Measurements from ENCODE around the gene SHOX.
"Not testable (repeated sequence)": the region's sequence is repeated elsewhere in the genome, so short reads cannot be mapped to it uniquely, and the experiment has no call there.

Gene SHOX

DNA sequence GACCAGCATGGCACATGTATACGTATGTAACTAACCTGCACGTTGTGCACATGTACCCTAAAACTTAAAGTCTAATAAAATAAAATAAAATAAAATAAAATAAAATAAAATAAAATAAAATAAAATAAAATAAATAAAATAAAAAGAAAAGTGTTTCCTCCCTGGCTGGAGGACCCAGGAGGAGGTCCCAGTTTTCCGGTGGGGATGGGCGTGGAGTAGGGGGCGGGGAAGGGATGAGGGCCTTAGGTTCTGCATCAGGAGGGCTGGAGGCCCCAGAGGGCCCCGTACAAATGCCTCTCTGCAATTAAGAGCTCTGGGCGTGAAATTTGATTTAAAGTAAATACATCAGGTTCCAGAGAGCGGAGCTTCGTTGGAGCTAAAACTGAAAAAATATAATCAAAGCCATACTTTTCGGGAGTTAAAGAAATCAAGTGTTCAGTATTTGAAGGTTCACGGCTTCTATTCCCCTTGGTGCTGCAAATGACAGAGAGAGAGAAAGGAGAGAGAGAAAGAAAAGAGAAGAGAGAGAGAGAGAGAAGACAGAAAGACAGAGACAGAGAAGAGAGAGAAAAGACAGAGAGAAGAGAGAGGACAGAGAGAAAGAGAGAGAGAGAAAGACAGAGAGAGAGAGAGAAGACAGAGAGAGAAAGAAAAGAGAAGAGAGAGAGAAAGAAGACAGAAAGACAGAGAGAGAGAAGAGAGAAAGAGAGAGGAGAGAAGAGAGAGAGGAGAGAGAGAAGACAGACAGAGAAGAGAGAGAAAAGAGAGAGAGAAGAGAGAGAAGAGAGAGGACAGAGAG, 8.7 kb upstream of the SHOX start:
- DNase-seq (ENCODE audit: low spot score), result no peak

DNA sequence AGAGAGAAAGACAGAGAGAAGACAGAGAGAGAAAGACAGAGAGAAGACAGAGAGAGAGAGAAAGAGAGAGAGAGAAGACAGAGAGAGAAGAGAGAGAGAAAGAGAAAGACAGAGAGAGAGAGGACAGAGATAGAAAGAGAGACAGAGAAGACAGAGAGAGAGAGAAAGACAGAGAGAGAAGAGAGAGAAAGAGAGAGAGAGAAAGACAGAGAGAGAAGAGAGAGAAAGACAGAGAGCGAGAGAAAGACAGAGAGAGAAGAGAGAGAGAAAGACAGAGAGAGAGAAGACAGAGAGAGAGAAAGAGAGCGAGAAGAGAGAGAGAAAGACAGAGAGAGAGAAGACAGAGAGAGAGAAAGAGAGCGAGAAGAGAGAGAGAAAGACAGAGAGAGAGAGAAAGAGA, 7.8 kb upstream of the SHOX start:
- DNase-seq (ENCODE audit: low spot score), result not testable (repeated sequence)

DNA sequence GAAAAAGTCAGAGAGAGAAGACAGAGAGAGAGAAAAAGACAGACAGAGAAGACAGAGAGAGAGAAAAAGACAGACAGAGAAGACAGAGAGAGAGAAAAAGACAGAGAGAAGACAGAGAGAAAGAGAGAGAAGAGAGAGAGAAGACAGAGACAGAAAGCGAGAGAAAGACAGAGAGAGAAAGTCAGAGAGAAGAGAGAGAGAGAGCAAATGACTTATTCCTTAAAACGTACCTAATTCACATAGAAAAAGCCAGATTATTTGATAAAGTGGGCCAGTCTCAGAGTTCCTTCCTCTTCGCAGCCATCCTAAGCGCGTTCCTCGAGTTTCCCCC, 7.4 kb upstream of the SHOX start:
- no peak for DNase-seq (ENCODE audit: low spot score)

DNA sequence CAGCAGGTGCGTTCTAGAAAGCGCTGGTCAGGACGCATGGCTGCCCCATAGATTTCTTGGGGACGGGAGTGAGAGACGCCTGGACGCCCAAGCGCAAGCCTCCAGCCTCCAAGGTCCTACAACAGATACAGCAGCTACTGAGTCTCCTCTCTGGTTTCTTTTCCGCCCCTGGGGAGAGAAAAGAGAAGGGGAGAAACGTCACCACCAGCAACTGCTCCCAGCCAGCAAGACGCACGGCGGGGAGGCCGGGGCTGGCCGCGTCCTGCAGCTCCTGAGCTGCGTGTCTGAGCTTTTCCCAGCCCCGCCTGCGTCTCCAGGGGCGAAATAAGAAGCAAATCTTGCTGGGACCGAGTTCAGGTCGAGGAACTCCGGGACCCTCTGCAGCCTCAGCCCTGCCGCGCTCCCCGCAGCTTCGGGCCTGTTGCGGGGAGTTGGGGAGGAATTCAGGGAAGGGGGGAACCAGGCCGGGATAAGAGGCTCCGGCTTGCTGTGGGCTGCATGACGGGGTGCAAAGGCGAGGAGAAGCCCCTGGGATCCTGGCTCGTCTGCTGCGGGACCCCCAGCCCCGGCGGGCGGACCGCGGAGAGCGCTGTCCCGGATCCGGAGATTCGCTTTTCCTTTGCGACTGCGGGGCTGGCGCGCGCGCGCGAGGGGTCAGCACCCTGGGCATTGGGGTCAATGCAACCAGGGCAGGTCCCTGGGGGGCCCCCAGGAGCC, 6.8 kb upstream of the SHOX start:
- DNase-seq (ENCODE audit: low spot score), result no peak

DNA sequence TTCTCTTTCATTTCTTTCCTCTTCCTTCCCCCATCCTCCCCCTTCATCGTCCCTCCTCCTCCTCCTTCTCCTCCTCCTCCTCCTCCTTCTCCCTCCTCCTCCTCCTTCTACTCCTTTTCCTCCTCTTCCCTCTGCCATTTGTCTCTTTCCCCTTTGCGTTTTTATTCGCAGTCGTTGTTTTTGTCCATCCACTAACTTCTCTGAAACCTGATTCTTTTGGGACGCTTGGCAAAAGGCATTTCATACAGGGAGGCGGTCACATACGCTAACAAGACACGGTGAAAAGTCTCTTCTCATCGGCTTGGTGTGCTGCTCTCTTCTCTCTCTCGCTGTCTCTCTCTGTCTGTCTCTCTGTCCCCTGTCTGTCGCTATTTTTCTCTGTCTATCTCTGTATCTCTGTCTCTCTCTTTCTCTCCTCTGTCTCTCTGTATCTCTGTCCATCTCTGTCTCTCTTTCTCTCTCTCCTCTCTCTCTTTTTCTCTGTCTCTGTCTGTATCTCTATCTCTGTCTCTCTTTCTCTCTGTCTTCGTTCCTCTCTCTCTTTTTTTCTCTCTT, 5.4 kb upstream of the SHOX start:
- DNase-seq (ENCODE audit: low spot score), result no peak

DNA sequence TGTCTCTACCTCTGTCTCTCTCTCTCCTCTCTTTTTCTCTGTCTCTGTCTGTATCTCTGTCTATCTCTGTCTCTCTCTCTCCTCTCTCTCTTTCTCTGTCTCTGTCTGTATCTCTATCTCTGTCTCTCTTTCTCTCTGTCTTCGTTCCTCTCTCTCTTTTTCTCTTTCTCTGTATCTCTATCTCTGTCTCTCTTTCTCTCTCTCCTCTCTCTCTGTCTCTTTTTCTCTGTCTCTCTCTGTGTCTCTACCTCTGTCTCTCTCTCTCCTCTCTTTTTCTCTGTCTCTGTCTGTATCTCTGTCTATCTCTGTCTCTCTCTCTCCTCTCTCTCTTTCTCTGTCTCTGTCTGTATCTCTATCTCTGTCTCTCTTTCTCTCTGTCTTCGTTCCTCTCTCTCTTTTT, 4.5 kb upstream of the SHOX start:
- DNase-seq (ENCODE audit: low spot score), result not testable (repeated sequence)

DNA sequence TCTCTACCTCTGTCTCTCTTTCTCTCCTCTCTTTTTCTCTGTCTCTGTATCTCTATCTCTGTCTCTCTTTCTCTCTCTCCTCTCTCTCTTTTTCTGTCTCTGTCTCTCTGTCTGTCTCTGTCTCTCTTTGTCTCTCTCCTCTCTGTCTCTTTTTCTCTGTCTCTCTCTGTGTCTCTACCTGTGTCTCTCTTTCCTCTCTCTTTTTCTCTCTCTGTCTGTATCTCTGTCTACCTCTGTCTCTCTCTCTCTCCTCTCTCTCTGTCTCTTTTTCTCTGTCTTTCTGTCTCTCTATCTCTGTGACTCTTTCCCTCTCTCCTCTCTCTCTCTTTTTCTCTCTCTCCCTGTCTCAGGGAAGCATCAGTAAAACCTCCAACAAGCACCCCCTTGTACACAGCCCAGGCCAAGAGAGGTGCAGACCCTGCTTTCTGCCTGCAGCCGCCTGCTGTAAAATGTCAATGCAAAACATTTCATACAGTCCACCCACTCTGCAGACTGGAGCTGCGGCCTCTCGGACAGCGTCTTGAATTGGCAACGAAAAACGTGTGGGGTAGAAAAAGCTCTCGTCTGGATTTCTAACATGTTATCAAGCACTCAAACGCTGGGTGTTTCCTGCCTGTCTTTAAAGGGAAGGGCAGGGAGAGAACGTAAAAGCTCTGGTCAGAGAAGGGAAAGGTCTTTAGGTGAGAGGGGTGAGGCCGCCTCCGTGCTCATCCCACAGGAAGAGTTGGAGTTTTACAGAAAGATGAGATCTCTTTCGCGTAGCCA, 3.7 kb upstream of the SHOX start:
- no peak for DNase-seq (ENCODE audit: low spot score)

DNA sequence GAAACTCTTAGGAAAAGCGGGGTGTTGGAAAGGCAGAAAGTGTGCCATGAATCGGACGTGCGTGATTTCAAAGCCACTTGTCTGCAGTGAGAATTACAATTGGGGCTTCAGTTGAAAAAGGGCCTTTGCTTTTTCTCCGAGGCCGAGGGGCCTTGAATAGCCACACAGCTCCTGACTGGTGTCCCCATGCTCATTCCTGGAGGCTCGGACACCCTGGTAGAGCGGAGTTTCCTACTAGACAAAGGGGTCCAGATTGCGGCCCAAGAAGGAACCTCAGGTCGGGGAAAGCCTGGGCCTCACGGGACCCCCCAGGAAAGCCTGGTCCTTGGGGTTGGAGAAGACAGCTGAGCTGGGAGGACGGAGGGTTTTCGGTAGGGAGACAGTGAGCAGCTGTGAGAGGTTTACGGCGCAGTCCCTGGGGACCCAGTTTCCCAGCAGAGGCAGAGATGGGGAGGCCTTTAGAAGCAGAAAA, 3.0 kb upstream of the SHOX start:
- no peak for DNase-seq (ENCODE audit: low spot score)

DNA sequence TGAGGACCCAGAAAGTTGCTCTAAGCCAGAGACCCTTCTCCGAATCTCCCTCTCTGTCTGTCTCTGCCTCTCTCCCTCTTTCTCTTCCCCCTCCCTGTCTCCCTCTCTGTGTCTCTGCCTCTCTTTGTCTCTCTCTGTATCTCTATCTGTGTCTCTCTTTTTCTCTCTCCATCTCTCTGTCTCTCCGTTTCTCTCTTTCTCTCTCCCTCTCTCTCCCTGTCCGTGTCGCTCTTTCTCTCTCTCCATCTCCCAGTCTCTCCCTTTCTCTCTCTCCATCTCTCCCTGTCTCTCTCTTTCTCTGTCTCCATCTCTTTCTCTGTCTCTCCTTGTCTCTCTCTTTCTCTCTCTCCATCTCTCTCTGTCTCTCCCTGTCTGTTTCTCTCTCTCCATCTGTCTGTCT, 2.6 kb upstream of the SHOX start:
- no peak for DNase-seq (ENCODE audit: low spot score)

DNA sequence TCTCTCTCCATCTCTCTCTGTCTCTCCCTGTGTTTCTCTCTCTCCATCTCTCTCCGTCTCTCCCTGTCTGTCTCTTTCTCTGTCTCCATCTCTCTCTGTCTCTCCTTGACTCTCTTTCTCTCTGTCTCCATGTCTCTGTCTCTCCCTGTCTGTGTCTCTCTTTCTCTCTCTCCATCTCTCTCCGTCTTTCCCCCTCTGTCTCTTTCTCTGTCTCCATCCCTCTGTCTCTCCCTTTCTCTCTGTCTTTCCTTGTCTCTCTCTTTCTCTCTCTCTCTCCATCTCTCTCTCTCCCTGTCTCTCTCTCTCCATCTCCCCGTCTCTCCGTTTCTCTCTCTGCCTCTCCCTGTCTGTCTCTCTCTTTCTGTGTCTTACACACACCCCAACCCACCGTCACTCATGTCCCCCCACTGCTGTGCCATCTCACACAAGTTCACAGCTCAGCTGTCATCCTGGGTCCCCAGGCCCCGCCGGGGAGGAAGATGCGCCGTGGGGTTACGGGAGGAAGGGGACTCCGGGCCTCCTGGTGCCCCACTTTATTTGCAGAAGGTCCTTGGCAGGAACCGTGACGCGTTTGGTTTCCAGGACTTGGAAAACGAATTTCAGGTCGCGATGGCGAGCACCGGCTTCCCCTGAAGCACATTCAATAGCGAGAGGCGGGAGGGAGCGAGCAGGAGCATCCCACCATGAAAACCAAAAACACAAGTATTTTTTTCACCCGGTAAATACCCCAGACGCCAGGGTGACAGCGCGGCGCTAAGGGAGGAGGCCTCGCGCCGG, 1.2 kb upstream of the SHOX start:
- DNase-seq (ENCODE audit: low spot score), result no peak

DNA sequence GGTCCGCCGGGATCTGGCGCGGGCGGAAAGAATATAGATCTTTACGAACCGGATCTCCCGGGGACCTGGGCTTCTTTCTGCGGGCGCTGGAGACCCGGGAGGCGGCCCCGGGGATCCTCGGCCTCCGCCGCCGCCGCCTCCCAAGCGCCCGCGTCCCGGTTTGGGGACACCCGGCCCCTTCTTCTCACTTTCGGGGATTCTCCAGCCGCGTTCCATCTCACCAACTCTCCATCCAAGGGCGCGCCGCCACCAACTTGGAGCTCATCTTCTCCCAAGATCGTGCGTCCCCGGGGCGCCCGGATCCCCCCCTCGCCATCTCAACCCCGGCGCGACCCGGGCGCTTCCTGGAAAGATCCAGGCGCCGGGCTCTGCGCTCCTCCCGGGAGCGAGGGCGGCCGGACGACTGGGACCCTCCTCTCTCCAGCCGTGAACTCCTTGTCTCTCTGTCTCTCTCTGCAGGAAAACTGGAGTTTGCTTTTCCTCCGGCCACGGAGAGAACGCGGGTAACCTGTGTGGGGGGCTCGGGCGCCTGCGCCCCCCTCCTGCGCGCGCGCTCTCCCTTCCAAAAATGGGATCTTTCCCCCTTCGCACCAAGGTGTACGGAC, 482 bp upstream of the SHOX start:
- DNase-seq (ENCODE audit: low spot score), result no peak

DNA sequence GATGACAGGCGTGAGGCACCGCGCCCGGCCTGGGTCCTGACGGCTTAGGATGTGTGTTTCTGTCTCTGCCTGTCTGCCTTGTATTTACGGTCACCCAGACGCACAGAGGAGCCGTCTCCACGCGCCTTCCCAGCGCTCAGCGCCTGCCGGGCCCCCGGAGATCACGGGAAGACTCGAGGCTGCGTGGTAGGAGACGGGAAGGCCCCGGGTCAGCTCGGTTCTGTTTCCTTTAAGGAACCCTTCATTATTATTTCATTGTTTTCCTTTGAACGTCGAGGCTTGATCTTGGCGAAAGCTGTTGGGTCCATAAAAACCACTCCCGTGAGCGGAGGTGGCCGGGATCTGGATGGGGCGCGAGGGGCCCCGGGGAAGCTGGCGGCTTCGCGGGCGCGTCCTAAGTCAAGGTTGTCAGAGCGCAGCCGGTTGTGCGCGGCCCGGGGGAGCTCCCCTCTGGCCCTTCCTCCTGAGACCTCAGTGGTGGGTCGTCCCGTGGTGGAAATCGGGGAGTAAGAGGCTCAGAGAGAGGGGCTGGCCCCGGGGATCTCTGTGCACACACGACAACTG, 1.3 kb downstream of the SHOX start:
- no peak for DNase-seq (ENCODE audit: low spot score)

DNA sequence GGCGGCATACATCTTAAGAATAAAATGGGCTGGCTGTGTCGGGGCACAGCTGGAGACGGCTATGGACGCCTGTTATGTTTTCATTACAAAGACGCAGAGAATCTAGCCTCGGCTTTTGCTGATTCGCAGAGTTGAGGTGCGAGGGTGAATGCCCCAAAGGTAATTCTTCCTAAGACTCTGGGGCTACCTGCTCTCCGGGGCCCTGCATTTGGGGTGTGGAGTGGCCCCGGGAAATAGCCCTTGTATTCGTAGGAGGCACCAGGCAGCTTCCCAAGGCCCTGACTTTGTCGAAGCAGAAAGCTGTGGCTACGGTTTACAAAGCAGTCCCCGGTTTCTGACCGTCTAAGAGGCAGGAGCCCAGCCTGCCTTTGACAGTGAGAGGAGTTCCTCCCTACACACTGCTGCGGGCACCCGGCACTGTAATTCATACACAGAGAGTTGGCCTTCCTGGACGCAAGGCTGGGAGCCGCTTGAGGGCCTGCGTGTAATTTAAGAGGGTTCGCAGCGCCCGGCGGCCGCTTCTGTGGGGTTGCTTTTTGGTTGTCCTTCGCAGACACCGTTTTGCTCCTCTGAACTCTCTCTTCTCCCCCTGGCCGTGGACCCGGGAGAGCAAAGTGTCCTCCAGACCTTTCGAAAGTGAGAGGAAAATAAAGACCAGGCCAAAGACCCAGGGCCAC, 1.9 kb downstream of the SHOX start:
- no peak for DNase-seq (ENCODE audit: low spot score)

DNA sequence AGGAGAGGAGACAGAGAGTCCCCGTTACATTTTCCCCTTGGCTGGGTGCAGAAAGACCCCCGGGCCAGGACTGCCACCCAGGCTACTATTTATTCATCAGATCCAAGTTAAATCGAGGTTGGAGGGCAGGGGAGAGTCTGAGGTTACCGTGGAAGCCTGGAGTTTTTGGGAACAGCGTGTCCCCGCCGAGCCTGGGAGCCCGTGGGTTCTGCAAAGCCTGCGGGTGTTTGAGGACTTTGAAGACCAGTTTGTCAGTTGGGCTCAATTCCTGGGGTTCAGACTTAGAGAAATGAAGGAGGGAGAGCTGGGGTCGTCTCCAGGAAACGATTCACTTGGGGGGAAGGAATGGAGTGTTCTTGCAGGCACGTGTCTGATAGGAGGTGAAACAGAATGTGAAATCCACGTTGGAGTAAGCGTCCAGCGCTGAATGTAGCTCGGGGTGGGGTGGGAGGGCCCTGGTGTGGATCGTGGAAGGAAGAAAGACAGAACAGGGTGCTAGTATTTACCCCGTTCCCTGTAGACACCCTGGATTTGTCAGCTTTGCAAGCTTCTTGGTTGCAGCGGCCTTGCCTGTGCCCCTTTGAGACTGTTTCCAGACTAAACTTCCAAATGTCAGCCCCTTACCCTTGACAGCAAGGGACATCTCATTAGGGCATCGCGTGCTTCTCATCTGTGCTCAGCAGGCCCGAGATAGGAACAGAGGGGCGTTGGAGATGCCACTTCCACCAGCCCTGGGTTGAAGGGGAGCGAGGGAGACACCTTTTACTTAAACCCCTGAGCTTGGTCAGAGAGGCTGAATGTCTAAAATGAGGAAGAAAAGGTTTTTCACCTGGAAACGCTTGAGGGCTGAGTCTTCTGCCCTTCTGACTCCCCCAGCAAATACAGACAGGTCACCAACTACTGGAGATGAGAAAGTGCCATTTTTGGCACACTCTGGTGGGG, 2.7 kb downstream of the SHOX start:
- no peak for DNase-seq (ENCODE audit: low spot score)

DNA sequence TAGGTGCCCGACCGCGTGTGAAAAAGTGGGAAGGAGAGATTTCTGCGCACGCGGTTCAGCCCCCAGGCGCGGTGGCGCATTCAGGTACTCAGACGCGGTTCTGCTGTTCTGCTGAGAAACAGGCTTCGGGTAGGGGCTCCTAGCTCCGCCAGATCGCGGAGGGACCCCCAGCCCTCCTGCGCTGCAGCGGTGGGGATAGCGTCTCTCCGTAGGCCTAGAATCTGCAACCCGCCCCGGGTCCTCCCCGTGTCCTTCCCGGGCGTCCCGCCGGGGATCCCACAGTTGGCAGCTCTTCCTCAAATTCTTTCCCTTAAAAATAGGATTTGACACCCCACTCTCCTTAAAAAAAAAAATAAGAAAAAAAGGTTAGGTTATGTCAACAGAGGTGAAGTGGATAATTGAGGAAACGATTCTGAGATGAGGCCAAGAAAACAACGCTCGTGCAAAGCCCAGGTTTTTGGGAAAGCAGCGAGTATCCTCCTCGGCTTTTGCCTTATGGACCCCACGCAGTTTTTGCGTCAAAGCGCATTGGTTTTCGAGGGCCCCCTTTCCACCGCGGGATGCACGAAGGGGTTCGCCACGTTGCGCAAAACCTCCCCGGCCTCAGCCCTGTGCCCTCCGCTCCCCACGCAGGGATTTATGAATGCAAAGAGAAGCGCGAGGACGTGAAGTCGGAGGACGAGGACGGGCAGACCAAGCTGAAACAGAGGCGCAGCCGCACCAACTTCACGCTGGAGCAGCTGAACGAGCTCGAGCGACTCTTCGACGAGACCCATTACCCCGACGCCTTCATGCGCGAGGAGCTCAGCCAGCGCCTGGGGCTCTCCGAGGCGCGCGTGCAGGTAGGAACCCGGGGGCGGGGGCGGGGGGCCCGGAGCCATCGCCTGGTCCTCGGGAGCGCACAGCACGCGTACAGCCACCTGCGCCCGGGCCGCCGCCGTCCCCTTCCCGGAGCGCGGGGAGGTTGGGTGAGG, 3.7 kb downstream of the SHOX start:
- no peak for DNase-seq (ENCODE audit: low spot score)

DNA sequence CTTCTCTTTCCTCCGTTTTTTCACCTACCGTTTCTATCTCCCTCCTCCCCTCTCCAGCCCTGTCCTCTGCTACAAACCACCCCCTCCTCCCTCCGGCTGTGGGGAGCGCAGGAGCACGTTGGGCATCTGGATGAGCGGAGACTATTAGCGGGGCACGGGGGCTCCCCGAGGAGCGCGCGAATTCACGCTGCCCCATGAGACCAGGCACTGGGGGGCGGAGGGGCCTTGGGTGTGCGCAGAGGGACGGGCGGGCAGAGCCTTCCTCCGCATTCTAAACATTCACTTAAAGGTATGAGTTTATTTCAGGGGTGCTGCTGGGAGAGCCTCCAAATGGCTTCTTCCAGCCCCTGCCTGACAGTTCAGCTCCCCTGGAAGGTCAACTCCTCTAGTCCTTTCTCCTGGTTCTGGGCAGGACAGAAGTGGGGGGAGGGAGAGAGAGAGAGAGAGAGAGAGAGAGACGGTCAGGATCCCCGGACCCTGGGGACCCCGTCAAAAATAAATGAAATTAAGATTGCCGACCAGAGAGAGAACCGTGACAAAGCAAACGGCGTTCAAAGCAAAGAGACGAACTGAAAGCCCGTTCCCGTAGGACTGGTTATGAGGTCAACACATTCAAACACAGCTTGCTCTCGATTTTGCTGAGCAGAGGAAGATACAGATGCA, 5.0 kb downstream of the SHOX start:
- no peak for DNase-seq (ENCODE audit: low spot score)

DNA sequence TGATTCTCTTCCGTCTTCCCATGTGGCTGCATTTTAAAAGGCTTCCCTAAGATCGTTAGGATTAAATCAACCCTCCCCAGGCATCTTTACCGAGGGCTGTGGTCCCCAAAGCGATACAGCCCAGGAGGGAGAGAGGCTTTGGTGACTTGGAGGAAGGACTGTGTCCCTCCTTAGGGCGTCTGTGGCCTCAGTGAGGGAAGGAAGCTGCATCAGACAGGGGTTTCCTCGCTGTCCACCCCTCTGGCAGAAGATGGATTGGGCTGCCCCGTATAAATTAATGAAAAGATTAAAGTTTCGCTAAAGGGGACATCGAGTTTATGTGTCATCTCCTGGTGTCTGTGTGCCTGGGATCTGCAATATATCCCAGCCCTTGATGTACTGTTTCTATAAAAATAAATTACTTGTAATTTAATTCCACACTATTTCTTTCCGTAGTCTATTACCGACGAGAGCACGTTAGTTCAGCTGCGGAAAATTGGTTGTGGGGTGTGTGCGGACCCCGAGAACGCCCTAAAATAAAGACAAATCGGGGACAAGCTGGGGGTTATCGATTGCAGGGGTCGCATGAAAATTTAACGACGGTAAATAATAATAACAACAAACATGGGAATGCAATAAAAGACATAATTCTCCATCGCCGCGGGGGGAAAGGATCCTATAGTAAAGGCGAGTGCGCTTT, 6.5 kb downstream of the SHOX start:
- no peak for DNase-seq (ENCODE audit: low spot score)

Data from LoVo (cell line).